Measurements from ENCODE around the gene LYPLAL1. TPM values are rescaled to one million over a fixed set of nuclear protein-coding genes. Genes with fewer than 3 reads are reported as not detected.
"Not testable (repeated sequence)": the region's sequence is repeated elsewhere in the genome, so short reads cannot be mapped to it uniquely, and the experiment has no call there.

The LYPLAL1 gene
- polyA plus RNA-seq, 6 donors from 2014 or later: 59.0 to 101 (median 67.6) TPM

DNA sequence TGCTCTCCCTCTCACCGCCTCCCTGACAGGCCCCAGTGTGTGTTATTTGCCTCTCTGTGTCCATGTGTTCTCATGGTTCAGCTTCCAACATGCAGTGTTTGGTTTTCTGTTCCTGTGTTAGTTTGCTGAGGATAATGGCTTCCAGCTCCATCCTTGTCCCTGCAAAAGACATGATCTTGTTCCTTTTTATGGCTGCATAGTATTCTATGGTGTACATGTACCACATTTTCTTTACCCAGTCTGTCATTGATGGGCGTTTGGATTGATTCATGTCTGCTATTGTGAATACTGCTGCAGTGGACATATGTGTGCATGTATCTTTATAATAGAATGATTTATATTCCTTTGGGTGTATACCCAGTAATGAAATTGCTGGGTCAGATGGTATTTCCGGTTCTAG, 22.2 kb downstream of the LYPLAL1 start:
- not testable (repeated sequence) for H3K27me3 Mint-ChIP-seq; H3K4me1 Mint-ChIP-seq; H3K9me3 Mint-ChIP-seq; DNase-seq; ATAC-seq (ENCODE audit: low read depth in 2 of 2); H3K4me3 Mint-ChIP-seq
- peak overlapping the region in 1 of 6 donors; percentile 38 for H3K27ac Mint-ChIP-seq
- H3K36me3 Mint-ChIP-seq: peaks cover 36 to 38% of the 10 kb centered on the region in 2 donors

DNA sequence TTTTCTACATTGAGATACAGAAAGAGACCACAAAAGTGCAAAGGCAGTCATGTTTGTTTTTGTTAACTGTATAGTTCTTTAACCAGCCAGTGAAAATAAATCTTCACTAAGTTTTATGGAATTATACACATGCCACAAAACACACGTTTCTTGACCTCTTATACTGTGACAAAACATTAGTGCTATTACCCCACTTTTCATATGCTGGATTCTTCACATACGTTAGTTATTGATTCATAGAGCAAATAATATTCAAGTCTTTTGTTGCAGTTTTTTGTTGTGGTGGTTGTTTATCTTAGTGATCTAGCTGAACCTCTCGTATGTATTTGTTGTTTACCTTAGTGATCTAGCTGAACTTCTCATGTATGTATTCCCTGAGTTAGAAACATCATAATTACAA, 28.0 kb downstream of the LYPLAL1 start:
- Mint-ChIP-seq H3K9me3 (no peaks in the 10 kb centered on the region), H3K36me3 (peaks cover 16 to 24% of the 10 kb centered on the region in 2 donors), H3K4me1 (peaks cover 0 to 10% (median 6%) of the 10 kb centered on the region in 3 donors), H3K27ac (peak overlapping the region in 1 of 6 donors; percentile 1), H3K27me3 (no peaks in the 10 kb centered on the region), H3K4me3 (no peak overlapping the region)
- ATAC-seq (ENCODE audit: low read depth in 2 of 2): no peak
- no peak for DNase-seq

DNA sequence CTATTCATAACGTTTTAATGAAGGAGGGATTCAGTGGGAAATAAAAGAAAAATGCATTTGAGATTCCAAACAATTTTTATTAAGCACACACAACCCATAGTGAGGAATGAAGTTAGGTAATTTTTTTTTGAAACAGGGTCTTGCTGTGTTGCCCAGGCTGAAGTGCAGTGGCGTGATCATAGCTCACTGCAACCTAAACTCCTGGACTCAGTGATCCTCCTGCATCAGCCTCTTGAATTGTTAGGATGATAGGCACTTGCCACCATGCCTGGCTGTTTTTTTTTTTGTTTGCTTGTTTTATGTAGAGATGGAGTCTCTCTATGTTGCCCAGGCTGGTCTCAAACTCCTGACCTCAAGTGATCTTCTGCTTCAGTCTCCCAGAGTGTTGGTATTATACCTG, 28.9 kb downstream of the LYPLAL1 start:
- H3K27ac Mint-ChIP-seq: no peak overlapping the region

DNA sequence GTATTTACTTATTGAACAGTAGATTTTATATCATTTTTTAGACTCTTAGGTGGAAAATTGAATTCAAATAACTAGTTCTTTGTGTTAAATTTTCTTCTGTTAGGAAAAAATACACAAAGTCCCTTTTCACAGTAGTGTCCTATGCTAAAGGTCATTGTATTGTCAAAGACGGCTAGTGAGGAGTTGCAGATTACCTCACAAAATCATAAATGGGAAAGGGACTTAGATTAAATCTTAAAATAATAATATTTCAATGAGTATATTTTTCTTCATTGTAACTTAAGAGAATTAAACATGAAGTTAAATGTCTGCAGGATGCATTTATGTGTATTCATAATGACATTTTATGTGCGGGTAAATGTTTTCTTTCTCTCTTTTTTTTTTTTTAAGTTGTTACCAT, 32.7 kb downstream of the LYPLAL1 start:
- Mint-ChIP-seq H3K4me1 (peaks cover 0 to 14% (median 8%) of the 10 kb centered on the region in 3 donors), H3K27me3 (no peaks in the 10 kb centered on the region), H3K9me3 (no peaks in the 10 kb centered on the region), H3K36me3 (peaks cover 5 to 8% of the 10 kb centered on the region in 2 donors), H3K27ac (no peak overlapping the region), H3K4me3 (no peak overlapping the region)
- no peak for ATAC-seq (ENCODE audit: low read depth in 2 of 2)
- no peak for DNase-seq

More for the DNA sequence above, 28.9 kb downstream of the LYPLAL1 start:
- H3K27me3 Mint-ChIP-seq: no peaks in the 10 kb centered on the region
- no peak for DNase-seq
- no peaks in the 10 kb centered on the region for H3K9me3 Mint-ChIP-seq
- H3K4me1 Mint-ChIP-seq: peaks cover 0 to 10% (median 6%) of the 10 kb centered on the region in 3 donors
- no peak overlapping the region for H3K4me3 Mint-ChIP-seq
- H3K36me3 Mint-ChIP-seq: peaks cover 8 to 21% of the 10 kb centered on the region in 2 donors
- no peak for ATAC-seq (ENCODE audit: low read depth in 2 of 2)

DNA sequence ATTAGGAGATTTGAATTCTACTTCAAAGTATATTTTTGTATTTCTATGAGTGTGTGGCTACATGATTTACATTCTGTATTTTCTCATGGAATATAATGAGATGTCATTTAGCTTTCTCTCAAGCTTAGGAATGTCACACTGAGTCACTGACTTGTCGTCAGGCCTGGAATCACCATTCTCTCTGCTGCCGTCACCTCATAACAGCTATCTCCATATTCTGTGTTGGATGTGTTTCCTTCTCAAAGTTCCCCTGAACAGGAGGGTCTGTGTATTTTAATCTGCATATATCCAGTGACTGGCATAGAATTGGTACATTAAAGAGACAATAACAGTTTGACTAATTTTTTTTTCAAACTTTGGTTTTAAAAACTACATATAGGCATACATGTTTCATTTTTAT, 35.9 kb downstream of the LYPLAL1 start:
- Mint-ChIP-seq H3K27me3 (no peaks in the 10 kb centered on the region), H3K36me3 (peaks cover 8 to 11% of the 10 kb centered on the region in 2 donors)

GRCh38 chr1:219210067-219210466, 36.4 kb downstream of the LYPLAL1 start:
- Mint-ChIP-seq H3K27ac (no peak overlapping the region), H3K36me3 (peaks cover 8 to 13% of the 10 kb centered on the region in 2 donors), H3K27me3 (no peaks in the 10 kb centered on the region), H3K9me3 (no peaks in the 10 kb centered on the region), H3K4me1 (peaks cover 0 to 5% (median 4%) of the 10 kb centered on the region in 3 donors), H3K4me3 (no peak overlapping the region)
- DNase-seq (no peak), ATAC-seq (ENCODE audit: low read depth in 2 of 2) (no peak)

More for the DNA sequence above, 35.9 kb downstream of the LYPLAL1 start:
- no peak for DNase-seq
- H3K9me3 Mint-ChIP-seq: no peaks in the 10 kb centered on the region
- no peak overlapping the region for H3K27ac Mint-ChIP-seq
- no peak for ATAC-seq (ENCODE audit: low read depth in 2 of 2)
- H3K4me3 Mint-ChIP-seq: no peak overlapping the region
- H3K4me1 Mint-ChIP-seq: peaks cover 0 to 7% (median 5%) of the 10 kb centered on the region in 3 donors

DNA sequence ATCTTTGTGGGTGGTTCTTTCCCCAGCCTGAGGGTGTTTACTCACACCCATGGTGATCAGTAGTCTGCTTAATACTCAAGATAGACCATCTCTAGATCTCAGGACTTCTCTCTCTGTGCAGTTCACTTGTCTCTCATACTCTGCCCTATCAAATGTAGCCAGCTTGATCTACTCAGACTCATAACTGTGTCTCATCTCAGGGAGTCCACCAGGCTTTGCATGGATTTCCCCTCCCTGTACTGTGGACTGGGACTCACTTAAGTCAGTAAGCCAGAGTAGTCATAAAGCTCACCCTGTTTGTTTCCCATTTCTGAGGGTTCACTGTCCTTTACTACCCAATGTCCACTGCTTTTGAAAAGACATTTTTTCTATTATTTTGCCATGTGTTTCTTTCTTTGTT, 41.8 kb downstream of the LYPLAL1 start:
- Mint-ChIP-seq H3K4me3 (no peak overlapping the region), H3K9me3 (no peaks in the 10 kb centered on the region), H3K36me3 (peaks cover 8 to 33% of the 10 kb centered on the region in 2 donors), H3K27ac (peak overlapping the region in 3 of 6 donors; percentile 1 to 39 (median 15)), H3K4me1 (peaks cover 0 to 5% (median 0%) of the 10 kb centered on the region in 3 donors), H3K27me3 (no peaks in the 10 kb centered on the region)
- DNase-seq: no peak
- no peak for ATAC-seq (ENCODE audit: low read depth in 2 of 2)

DNA sequence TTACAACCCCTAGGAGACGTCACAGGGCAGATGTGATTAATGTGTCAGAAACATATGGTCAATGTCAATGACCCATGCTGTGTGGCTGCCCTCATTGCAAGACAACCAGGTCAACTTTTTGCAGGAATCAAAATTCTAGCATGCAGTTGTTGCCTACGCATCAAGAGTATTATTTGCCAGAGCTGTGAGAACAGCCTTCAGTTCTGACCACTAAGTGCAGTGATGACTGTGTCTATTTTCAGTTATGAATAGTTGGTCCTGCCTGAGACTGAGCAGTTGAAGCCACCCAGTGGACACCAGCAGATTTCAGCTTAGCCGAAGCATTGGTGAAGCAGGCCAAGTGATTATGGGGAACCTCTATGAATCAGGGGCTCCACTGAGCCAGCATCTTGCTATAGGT, 47.3 kb downstream of the LYPLAL1 start:
- H3K9me3 Mint-ChIP-seq: no peaks in the 10 kb centered on the region
- H3K4me3 Mint-ChIP-seq: no peak overlapping the region
- H3K4me1 Mint-ChIP-seq: peaks cover 0 to 4% (median 0%) of the 10 kb centered on the region in 3 donors
- no peak overlapping the region for H3K27ac Mint-ChIP-seq
- DNase-seq (no peak), ATAC-seq (ENCODE audit: low read depth in 2 of 2) (no peak)
- H3K27me3 Mint-ChIP-seq: no peaks in the 10 kb centered on the region
- H3K36me3 Mint-ChIP-seq: peaks cover 11 to 23% of the 10 kb centered on the region in 2 donors

- no peak for DNase-seq
- H3K4me3 Mint-ChIP-seq: no peak overlapping the region
- peaks cover 13 to 25% of the 10 kb centered on the region in 2 donors for H3K36me3 Mint-ChIP-seq
- H3K4me1 Mint-ChIP-seq: peaks cover 0 to 4% (median 0%) of the 10 kb centered on the region in 3 donors
- no peak for ATAC-seq (ENCODE audit: low read depth in 2 of 2)
- no peaks in the 10 kb centered on the region for H3K9me3 Mint-ChIP-seq
- H3K27ac Mint-ChIP-seq: no peak overlapping the region
- H3K27me3 Mint-ChIP-seq: no peaks in the 10 kb centered on the region
These were observed 49.8 kb downstream of the LYPLAL1 start for GRCh38 chr1:219223496-219223895.

DNA sequence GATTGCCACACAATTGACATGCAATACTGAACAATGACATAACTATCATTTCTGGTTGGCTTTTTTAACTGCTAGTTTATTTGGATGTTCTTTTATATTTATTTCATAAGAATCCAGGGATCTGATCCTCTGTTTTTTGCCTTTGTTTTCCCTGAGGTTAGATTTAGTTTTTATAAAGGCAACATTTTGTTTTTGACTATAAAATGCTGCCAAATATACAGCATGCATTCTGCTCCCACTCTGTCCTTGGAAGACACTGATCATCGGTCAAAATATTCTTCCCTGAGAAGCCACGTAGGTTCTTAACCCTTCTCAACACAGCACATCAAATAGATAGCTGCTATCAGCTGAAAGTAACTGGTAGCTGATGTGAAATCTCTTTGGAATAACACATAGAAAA, 52.5 kb downstream of the LYPLAL1 start:
- no peak for ATAC-seq (ENCODE audit: low read depth in 2 of 2)
- Mint-ChIP-seq H3K27ac (no peak overlapping the region), H3K4me1 (peaks cover 0 to 4% (median 0%) of the 10 kb centered on the region in 3 donors), H3K27me3 (no peaks in the 10 kb centered on the region), H3K36me3 (peaks cover 19 to 22% of the 10 kb centered on the region in 2 donors), H3K4me3 (no peak overlapping the region), H3K9me3 (no peaks in the 10 kb centered on the region)
- DNase-seq: no peak

DNA sequence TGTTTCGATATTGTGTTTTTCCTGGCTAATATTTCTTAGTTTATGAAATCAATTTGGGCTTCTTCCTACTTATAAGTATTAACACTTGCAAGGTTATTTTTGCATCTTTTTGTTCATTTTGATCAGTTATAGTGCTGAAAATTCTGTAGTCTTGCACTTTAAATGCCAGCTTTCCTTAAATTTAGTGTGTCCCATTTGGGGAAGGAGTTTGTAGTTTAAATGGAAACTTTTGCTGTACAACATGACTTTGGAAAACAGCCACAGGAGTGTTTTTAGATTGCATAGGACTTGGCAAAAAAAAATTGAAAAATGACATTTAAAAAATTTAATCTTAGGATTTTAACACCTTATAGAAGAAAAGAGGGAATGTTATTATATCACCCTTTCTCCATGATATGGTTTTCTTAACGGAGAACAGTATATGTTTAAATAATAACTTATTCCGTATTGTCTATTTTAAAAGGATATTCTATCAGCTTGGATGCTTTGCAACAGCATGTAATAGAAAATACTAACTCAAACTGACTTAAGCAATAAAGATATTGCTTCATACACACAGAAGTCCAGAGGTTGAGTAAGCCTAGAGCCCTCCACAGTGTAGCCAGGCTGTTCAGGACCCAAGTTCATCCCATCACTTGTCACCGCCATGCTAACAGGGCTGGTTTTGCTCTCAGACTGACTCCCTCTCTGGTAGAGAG, 53.8 kb downstream of the LYPLAL1 start:
- Mint-ChIP-seq H3K36me3 (peaks cover 19 to 22% of the 10 kb centered on the region in 2 donors), H3K4me3 (no peak overlapping the region), H3K4me1 (peaks cover 0 to 4% (median 0%) of the 10 kb centered on the region in 3 donors), H3K27me3 (no peaks in the 10 kb centered on the region), H3K9me3 (no peaks in the 10 kb centered on the region), H3K27ac (peak overlapping the region in 1 of 6 donors; percentile 57)
- DNase-seq (no peak), ATAC-seq (ENCODE audit: low read depth in 2 of 2) (no peak)

DNA sequence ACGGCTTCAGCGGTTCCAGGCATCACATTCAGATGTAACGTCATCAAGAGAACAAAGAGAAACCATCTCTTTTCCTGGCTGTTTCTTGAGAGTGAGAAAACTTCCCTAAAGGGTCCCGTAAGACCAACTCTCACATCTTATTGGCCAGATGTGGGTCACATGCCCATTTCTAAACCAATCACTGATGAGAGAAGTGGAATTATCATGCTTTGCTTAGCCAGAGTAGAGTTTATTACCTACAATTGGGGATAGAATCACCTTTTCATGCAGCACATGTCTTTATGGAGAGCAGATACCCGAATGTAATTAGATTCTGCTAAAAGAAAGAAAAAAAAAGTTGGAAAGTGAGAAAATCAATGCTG, 54.4 kb downstream of the LYPLAL1 start:
- no peak overlapping the region for H3K4me3 Mint-ChIP-seq

DNA sequence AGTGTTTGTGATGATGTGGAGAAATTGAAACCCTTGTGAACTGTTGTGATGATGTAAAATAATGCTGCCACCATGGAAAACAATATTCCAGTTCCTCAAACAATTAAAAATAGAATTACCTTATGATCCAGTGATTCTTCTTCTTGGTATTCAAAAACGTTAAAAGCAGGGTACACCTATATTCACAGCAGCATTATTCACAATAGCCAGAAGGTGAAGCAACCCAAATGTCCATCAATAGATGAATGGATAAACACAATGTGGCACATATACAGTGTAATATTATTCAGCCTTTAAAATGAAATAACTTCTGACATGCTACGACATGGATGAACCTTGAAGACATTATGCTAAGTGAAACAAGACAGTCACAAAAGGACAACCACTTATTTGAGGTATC, 59.2 kb downstream of the LYPLAL1 start:
- no peak for ATAC-seq (ENCODE audit: low read depth in 2 of 2)
- Mint-ChIP-seq H3K4me1 (no peaks in the 10 kb centered on the region), H3K27me3 (no peaks in the 10 kb centered on the region)

More for the DNA sequence above, 54.4 kb downstream of the LYPLAL1 start:
- H3K4me1 Mint-ChIP-seq: peaks cover 0 to 4% (median 0%) of the 10 kb centered on the region in 3 donors
- peaks cover 19 to 22% of the 10 kb centered on the region in 2 donors for H3K36me3 Mint-ChIP-seq
- no peaks in the 10 kb centered on the region for H3K9me3 Mint-ChIP-seq
- no peaks in the 10 kb centered on the region for H3K27me3 Mint-ChIP-seq
- peak overlapping the region in 1 of 6 donors; percentile 57 for H3K27ac Mint-ChIP-seq
- no peak for DNase-seq
- no peak for ATAC-seq (ENCODE audit: low read depth in 2 of 2)

GRCh38 chr1:219235903-219236481, 62.3 kb downstream of the LYPLAL1 start:
- H3K36me3 Mint-ChIP-seq: no peaks in the 10 kb centered on the region
- peak overlapping the region in 1 of 8 donors; percentile 16 for H3K4me3 Mint-ChIP-seq
- DNase-seq (no peak), ATAC-seq (ENCODE audit: low read depth in 2 of 2) (no peak)
- H3K9me3 Mint-ChIP-seq: no peaks in the 10 kb centered on the region
- no peaks in the 10 kb centered on the region for H3K4me1 Mint-ChIP-seq
- no peaks in the 10 kb centered on the region for H3K27me3 Mint-ChIP-seq
- no peak overlapping the region for H3K27ac Mint-ChIP-seq

More for the DNA sequence above, 59.2 kb downstream of the LYPLAL1 start:
- Mint-ChIP-seq H3K27ac (no peak overlapping the region), H3K4me3 (no peak overlapping the region), H3K9me3 (no peaks in the 10 kb centered on the region), H3K36me3 (peaks cover 9 to 10% of the 10 kb centered on the region in 2 donors)
- DNase-seq: no peak
